SKM-1 treated with dmso at 0.1 percent for 144 hours (cell line): ENCODE results near the gene LLGL2.
A peak's percentile ranks its signal among the peaks of the same experiment; 100 is the strongest.
"Not testable (repeated sequence)": the region's sequence is repeated elsewhere in the genome, so short reads cannot be mapped to it uniquely, and the experiment has no call there.

Experiments
- DNase-seq: peaks from one replicate; lab custom pipeline; 2025; ENCODE audit not compliant: unreplicated experiment; lab: John Stamatoyannopoulos, UW

Gene LLGL2

GRCh38 chr17:75589919-75590303 lies 64.4 kb downstream of the LLGL2 start:
- no peak for DNase-seq

GRCh38 chr17:75590314-75590761 lies 64.8 kb downstream of the LLGL2 start:
- DNase-seq = no peak

- DNase-seq = no peak
Measured at GRCh38 chr17:75590849-75591721, 65.6 kb downstream of the LLGL2 start.

- DNase-seq = no peak
Measured at GRCh38 chr17:75591722-75592302, 66.3 kb downstream of the LLGL2 start.

GRCh38 chr17:75592348-75593020 lies 67.0 kb downstream of the LLGL2 start:
- DNase-seq = no peak

- not testable (repeated sequence) for DNase-seq
Measured at GRCh38 chr17:75593430-75593829, 67.9 kb downstream of the LLGL2 start.

GRCh38 chr17:75594499-75595283 lies 69.2 kb downstream of the LLGL2 start:
- DNase-seq = no peak

GRCh38 chr17:75595284-75595919 lies 69.9 kb downstream of the LLGL2 start:
- DNase-seq = no peak

- DNase-seq = no peak
Measured at GRCh38 chr17:75595920-75596313, 70.4 kb downstream of the LLGL2 start.

GRCh38 chr17:75596320-75597087 lies 71.0 kb downstream of the LLGL2 start:
- no peak for DNase-seq

- peak; percentile 59 for DNase-seq
Measured at GRCh38 chr17:75601057-75601987, 75.8 kb downstream of the LLGL2 start.

GRCh38 chr17:75602644-75603043 lies 77.1 kb downstream of the LLGL2 start:
- no peak for DNase-seq

GRCh38 chr17:75603123-75603522 lies 77.6 kb downstream of the LLGL2 start:
- no peak for DNase-seq

- no peak for DNase-seq
Measured at GRCh38 chr17:75604034-75604695, 78.7 kb downstream of the LLGL2 start.

- DNase-seq = no peak
Measured at GRCh38 chr17:75605790-75606189, 80.3 kb downstream of the LLGL2 start.

- no peak for DNase-seq
Measured at GRCh38 chr17:75607086-75607485, 81.6 kb downstream of the LLGL2 start.

- DNase-seq = no peak
Measured at GRCh38 chr17:75610103-75610984, 84.8 kb downstream of the LLGL2 start.
